ENCODE data around the gene NELFB.

NELFB gene

GRCh38 chr9:137247135-137247915, 7.8 kb upstream of the NELFB start:
- no peak for DNase-seq (ENCODE audit: low read depth)

DNA sequence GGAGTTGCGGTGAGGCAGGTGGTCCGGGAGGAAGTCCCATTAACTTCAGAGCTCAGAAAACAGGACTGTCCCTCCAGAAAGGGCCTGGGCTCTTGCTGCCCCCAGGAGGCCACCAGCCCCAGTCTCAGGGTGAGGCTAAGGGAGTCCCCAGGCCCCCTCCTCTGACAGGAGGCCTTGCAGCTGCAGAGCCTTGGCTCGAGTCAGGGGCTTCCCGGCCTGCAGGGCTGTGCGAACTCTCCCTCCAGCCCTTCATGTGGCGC, 7.3 kb upstream of the NELFB start:
- no peak for DNase-seq (ENCODE audit: low read depth)

DNA sequence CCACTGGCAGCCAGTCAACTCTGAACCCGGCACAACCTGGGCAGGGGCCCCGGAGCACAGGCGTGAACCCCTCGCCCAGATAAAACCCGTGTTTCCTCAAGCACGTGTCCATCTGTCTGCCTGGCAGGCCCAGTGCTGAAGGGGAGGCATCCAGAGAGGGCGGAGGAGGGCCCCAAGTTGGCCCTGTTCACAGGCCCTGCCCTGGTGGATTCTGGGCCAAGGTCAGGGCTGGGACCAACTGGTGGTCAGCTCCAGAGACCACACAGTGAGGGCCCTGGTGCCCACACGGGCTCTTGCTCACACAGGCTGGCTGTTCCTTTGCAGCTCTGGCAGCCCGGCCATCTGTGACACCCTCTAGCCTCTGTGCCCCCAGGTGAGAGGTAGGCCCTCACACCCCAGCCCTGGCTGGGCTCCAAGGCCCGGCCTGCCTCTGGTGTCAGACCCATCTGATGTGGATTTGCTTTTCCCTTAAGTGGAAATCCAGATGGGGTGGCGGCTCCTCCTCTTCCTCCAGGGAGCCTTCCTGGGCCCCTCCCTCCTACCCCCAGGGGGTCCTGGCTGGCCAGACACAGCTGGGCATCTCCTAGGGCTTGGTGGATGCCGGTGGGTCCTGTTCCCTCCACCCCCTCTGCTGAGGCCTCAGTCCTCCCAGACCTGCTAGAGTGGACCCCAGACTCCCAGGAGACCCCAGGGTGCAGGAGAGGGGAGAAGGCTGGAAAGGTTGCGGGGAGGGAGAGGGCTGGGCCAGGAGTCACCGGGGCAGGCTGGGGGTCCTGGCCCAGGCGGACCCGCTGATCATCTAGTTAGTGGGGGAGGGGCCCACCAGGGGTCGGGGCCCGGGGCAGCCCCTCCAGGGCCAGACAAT, 4.6 kb upstream of the NELFB start:
- no peak for DNase-seq (ENCODE audit: low read depth)

DNA sequence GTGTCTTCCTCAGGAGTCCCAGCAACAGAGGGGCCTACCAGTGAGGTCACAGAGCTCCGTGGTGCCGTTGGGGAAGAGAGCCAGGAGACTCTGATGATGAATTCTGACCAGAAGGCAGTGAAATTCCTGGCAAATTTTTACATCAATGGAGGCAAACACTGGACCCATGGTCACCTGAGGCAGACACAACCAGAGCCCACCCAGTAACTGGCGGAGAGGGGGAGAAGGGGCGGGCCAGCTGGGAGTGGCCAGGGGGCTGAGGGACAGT, 4.0 kb upstream of the NELFB start, which contains the start of gene STPG3:
STPG3 (plus strand) TSS at position 93 of the 268 bp plus-strand sequence; CDS start at position 94, 1 bp downstream.
- DNase-seq (ENCODE audit: low read depth), result no peak

GRCh38 chr9:137251490-137252268, 3.4 kb upstream of the NELFB start:
- no peak for DNase-seq (ENCODE audit: low read depth)

DNA sequence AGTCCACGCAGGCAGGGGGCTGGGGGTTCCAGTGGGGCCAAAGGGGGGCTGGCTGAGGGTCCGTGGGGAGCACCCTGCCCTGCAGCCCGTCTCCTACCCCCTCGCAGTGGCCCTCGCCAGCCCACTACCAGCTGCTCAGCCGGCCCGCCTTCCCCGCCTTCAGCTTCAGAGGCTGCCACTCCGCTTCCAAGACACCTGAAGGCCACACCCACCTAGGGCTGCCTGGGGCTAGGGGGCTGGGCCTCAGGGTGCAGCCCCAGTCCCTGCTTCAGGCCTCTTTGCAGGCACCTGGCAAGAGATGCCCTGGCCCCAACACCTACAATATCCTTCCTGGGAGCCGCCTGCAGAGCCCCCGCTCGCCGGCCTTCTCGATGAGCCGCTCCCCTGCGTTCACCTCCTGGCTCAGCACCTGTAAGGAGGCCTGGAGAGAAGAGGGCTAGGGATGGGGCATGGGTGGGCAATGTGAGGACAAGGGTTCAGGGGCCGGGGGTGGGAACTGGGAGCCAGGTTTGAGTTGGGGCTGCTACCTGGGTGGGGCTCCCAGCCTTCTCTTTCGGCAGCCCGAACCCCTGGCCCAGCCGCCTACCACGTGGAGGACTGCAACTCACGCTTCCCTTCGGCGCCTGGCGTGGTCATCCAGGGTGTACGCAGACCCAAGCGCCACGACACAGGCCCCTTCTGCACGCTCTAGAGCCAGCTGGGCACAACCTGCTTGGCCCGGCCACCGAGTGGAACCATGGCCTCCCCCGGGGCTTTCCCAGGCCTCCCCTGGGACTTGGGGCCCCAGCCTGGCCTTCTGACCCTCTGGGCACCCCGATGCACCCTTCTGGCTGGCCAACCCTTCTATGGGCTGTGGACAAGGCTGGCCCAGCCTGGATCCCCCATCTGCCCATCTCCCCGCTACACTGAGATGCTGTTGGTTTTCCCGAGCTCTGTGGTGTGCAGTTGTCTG, 2.3 kb upstream of the NELFB start:
- DNase-seq (ENCODE audit: low read depth), result no peak

DNA sequence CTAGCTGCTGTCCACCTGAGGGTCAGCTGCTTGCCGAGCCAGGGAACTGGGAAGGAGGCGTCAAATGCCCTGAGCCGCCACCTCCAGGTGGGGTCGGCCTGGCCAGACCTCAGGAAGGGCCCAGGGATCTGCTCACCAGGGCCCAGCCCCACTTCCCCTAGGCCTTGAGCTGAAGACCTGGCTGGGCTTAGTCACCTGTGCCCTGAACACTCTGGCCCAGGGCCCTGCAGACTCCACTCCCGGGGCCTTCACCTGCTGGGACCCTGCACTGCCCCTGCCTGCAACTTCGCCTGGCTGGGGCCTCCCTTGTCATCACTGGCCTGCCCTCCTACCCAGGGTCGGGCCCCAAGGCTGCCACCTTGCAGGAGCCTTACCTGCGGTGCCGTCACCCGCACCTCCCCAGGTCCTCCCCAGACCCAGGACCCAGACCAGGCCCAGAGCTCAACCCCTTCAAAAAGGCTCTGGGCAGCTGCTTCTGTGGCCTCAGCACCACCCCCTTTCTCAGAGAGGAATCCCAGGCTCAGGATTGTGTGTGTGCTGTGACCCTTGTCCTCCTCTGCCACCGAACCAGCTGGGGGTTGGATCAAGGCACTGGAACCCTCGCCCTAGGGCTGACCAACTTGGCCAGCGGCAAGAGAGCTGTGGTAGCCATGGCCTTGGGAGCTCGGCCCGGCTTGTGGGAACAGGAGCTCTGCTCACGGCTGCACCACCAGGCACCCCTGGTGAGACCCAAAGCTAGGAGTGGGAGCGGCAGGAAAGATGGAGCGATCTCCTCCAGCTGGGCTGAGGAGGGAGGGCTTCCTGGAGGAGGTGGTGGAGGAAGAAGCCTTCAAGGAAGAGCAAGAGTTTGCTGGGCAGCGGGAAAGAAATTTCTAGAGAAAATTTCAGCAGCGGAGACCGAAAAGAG, 1.2 kb upstream of the NELFB start:
- DNase-seq (ENCODE audit: low read depth), result no peak

DNA sequence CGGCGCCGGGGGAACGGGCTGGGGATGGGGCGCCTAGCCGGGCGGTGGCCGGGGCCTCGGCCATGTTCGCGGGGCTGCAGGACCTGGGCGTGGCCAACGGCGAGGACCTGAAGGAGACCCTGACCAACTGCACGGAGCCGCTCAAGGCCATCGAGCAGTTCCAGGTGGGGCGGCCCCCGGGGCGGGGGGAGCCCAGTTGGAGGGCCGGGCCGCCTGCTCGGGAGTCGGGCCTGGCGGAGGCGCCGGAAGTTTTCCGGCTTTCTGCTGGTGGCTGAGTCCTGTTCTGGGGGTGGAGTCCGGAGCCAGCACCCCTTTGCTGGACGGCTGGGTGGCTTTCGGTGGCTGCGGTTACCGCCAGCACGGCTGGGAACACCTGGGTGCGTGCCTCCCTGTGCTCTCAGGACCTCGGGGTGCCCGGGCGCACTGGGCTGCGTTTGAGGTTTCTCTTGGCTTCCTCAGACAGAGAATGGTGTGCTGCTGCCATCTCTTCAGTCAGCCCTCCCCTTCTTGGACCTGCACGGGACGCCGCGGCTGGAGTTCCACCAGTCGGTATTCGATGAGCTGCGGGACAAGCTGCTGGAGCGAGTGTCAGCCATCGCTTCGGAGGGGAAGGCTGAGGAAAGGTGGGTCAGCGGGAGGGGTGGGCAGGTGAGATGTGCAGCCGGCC, 454 bp downstream of the NELFB start:
- DNase-seq (ENCODE audit: low read depth), result no peak

DNA sequence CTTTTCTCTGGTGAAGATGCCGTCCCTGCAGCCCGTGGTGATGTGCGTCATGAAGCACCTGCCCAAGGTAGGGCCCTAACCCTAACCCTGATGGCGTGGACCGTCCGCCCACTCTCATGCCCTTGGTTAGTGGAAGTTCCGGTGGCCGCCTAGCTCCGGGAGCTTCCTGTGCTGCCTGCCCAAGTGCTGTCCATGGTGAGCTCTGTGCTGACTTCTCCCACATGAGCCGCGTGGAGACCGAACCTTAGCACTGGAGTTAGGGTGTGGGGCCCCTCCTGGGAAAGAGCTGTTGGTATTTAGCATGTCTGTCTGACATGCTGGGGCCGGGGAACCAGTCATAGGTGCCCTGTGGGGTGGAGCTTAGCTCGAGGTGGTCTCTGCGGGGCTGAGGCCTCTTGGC, 1.2 kb downstream of the NELFB start:
- no peak for DNase-seq (ENCODE audit: low read depth)

DNA sequence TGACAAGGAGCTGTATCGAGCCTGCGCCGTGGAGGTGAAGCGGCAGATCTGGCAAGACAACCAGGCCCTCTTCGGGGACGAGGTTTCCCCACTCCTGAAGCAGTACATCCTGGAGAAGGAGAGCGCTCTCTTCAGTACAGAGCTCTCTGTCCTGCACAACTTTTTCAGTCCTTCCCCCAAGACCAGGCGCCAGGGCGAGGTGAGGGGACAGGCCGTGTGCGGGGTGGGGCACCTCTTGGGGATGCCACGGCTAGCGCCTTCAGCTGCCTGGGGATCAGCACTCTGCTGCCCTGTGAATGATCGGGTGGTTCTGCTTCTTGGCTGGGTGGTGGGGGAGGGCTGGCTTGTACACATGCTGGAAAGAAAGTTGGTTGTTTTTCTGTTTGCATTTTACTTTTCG, 1.7 kb downstream of the NELFB start:
- DNase-seq (ENCODE audit: low read depth), result no peak

DNA sequence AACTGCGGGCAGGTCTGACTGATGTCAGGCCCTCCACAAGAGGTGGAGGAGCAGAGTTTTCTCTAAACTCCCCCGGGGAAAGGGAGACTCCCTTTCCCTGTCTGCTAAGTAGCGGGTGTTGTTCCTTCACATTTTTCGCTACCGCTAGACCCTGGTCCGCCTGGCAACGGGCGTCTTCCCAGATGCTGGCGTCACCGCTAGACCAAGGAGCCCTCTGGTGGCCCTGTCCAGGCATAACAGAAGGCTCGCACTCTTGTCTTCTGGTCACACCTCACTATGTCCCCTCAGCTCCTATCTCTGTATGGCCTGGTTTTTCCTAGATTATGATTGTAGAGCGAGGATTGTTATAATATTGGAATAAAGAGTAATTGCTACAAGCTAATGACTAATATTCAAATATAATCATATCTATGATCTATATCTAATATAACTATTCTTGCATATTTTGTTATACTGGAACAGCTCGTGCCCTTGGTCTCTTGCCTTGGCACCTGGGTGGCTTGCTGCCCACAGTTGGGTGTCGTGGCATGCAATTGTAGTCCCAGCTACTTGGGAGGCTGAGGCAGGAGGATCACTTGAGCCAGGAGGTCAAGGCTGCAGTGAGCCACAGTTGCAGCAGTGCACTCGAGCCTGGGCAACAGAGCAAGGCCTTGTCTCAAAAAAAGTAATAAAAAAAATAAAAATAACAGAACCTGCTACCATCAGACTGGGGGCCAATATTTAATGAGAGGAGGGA, 7.2 kb downstream of the NELFB start:
- peak; percentile 18 for DNase-seq (ENCODE audit: low read depth)

- no peak for DNase-seq (ENCODE audit: low read depth)
Observed at GRCh38 chr9:137262909-137263285, 7.8 kb downstream of the NELFB start.

- no peak for DNase-seq (ENCODE audit: low read depth)
Observed at GRCh38 chr9:137263506-137263905, 8.4 kb downstream of the NELFB start.

DNA sequence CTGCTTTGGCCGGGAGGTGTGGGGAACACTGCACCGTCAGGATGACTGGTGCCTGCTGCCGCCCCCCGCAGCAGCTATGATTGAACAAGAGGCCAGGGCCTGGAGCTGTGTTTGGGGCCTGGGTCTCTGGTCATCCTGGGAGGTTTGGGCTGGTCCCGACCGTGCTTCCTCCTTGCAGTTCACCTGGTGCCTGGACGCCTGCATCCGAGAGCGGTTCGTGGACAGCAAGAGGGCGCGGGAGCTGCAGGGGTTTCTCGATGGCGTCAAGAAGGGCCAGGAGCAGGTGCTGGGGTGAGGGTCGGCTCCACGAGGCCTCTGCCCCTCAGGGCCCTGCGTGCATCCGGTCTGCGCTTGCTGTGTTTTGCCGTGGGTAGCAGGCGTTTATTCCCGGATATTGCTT, 8.9 kb downstream of the NELFB start:
- DNase-seq (ENCODE audit: low read depth), result no peak

DNA sequence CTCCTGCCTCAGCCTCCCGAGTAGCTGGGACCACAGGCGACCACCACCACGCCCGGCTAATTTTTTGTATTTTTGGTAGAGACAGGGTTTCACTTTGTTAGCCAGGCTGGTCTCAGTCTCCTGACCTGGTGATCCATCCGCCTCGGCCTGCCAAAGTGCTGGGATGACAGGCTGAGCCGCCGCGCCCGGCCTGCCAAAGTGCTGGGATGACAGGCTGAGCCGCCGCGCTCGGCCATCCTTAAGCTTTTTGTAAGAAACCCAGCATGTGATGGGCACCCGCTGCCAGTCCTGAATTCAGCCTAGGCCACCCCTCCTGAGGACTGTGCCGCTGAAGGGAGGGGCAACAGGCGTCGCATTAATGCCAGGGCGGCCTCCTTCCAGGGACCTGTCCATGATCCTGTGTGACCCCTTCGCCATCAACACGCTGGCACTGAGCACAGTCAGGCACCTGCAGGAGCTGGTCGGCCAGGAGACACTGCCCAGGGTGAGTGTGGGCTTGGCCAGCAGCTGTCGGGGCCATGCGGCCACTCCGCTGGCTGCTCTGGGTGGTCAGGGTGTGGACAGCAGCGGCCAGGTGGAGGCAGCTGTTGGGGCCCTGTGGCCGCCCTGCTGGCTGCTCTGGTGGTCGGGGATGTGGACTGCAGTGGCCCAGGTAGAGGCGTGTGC, 10.5 kb downstream of the NELFB start:
- DNase-seq (ENCODE audit: low read depth), result no peak

DNA sequence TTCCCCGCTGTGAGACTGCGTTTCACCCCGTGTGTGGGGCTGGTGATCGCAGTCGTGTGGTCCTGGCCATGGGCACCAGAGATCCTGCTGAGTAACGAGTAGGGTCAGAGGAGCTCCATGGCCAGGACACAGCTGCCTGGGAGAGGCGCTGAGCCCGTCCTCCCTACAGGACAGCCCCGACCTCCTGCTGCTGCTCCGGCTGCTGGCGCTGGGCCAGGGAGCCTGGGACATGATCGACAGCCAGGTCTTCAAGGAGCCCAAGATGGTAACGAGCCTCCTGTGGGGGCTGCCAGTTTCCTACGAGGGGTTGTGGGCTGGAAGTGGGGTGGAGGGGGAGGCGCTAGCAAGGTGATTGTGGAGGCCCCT, 11.0 kb downstream of the NELFB start:
- DNase-seq (ENCODE audit: low read depth), result no peak

DNA sequence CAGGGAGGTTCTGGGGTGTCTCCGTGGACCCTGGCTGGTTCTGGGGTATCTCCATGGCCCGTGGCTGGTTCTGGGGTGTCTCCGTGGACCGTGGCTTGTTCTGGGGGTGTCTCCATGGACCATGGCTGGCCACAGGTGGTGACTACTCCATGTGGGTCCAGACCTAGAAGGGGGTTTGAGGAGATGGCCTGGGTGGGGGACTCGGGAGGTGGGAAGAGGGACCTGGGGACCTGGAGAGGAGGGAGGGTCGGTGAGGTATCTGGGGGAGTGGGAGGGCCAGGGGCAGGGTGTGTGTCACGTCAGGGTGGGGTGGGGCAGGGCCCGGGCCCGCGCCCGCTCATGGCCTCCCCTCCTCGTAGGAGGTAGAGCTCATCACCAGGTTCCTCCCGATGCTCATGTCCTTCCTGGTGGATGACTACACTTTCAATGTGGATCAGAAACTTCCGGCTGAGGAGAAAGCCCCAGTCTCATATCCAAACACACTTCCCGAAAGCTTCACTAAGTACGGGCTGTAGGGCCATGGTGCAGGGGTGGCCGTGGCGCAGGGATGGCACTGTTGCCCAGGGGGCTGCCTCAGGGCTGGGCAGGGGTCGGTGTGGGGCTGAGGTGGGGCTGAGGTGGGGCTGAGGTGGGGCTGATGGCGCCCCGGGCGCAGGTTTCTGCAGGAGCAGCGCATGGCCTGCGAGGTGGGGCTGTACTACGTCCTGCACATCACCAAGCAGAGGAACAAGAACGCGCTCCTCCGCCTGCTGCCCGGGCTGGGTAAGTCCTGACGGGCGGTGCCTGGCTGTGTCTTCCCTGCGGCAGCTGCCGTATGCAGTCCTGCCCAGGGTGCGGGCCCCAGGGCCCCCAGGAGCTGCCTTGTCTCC, 11.7 kb downstream of the NELFB start:
- no peak for DNase-seq (ENCODE audit: low read depth)

DNA sequence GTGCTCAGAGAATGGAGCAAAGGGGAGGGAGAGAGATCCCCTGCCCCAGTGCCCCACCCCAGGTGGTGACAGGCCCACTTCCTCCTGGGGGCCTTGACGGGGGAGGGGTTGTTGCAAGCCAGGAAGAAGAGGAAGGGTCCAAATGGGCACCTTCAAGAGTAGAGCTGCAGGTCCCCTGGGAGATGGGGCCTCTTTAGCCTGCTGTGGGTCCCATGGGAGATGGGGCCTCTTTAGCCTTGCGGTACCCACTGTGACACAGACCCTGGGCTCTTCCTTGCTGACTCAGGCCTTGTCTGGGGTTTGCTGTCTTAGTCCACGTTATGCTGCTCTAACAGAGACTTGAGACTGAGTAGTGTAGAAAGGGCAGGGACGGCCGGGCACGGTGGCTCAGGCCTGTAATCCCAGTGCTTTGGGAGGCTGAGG, 12.8 kb downstream of the NELFB start:
- no peak for DNase-seq (ENCODE audit: low read depth)

Measured in fibroblast of the conjunctiva (primary cell).